Renal cortical epithelial cell (primary cell): ENCODE measurements around the gene NKD2. TPM values are rescaled to one million over a fixed set of nuclear protein-coding genes. Genes with fewer than 3 reads are reported as not detected.

Experiments
- total RNA-seq: library from RNA; depleted of rRNA; stranded (reverse); fragments of >200 nt; gene quantifications from 2 replicates; pipeline ENCODE4 v1.2.3, GENCODE V29; 2014

The NKD2 gene
- total RNA-seq, 1 donor from 2014 or later, result 0.10 TPM

Other genes with a start within 250 kb of the NKD2 start
- not detected in 2 replicates for gene ZDHHC11B, start 224.1 kb upstream of the NKD2 start, total RNA-seq
- gene ZDHHC11, start 157.8 kb upstream of the NKD2 start, total RNA-seq, result under 0.01 and 2.3 TPM in 2 replicates
- 34.2 and 45.4 TPM in 2 replicates for gene BRD9, start 116.0 kb upstream of the NKD2 start, total RNA-seq
- 4.3 and 32.1 TPM in 2 replicates for gene TRIP13, start 115.9 kb upstream of the NKD2 start, total RNA-seq
- 35.8 and 42.2 TPM in 2 replicates for gene SLC12A7, start 103.3 kb downstream of the NKD2 start, total RNA-seq
- gene SLC6A19, start 192.8 kb downstream of the NKD2 start, total RNA-seq, result not detected in 2 replicates
- not detected in 2 replicates for gene SLC6A18, start 216.6 kb downstream of the NKD2 start, total RNA-seq